Cardiac muscle cell (in vitro differentiated cells and primary cell): ENCODE results near the gene ZNHIT3. TPM values are rescaled to one million over a fixed set of nuclear protein-coding genes. Genes with fewer than 3 reads are reported as not detected.
"Not testable (repeated sequence)": the region's sequence is repeated elsewhere in the genome, so short reads cannot be mapped to it uniquely, and the experiment has no call there.

Experiments
- DNase-seq, 2 donors: peaks; one replicate each; pipeline versions ENCODE4 v3.0.0 to v3.0.0-alpha.2; 2010 to 2017; ENCODE audit warnings: low read depth in 1 of 2, low spot score in 1 of 2
- H3K27ac ChIP-seq: fragments of 200-600 bp; sonication (generic); 2 replicates; pipeline ENCODE4 v1.5.1; 2016
- H3K27me3 ChIP-seq: fragments of 200-600 bp; sonication (generic); 2 replicates; pipeline ENCODE4 v1.6.0; 2016; ENCODE audit warnings: control low read depth
- H3K36me3 ChIP-seq: fragments of 200-600 bp; sonication (generic); 2 replicates; pipeline ENCODE4 v1.5.1; 2016; ENCODE audit warnings: control low read depth
- H3K4me1 ChIP-seq: fragments of 200-600 bp; sonication (generic); 2 replicates; pipeline ENCODE4 v1.8.1; 2017; ENCODE audit warnings: low read depth, mild to moderate bottlenecking, mixed run types
- H3K4me3 ChIP-seq: fragments of 200-600 bp; sonication (generic); 2 replicates; pipeline ENCODE4 v1.5.1; 2016; ENCODE audit warnings: mild to moderate bottlenecking
- H3K9me3 ChIP-seq: fragments of 200-600 bp; sonication (generic); 2 replicates; pipeline ENCODE4 v1.5.1; 2017; ENCODE audit warnings: low read depth, mild to moderate bottlenecking, control low read depth
- polyA plus RNA-seq: library from polyadenylated mRNA; unstranded; fragments of >200 nt; fragmentation: Nextera tagmentation; extraction: Ambion mirVana; gene quantifications from 2 replicates; pipeline ENCODE4 v1.2.1, GENCODE V29; 2016
- total RNA-seq: library from RNA; depleted of rRNA; stranded (reverse); fragments of >200 nt; gene quantifications from 2 replicates; pipeline ENCODE4 v1.2.3, GENCODE V29; 2016
- TF ChIP-seq, protein P1 (sequence below): IDR thresholded peaks from 2 replicates; pipeline ENCODE4 v1.5.1; 2012; ENCODE audit warnings: low read depth, mild to moderate bottlenecking, low read length

ZNHIT3 gene
- total RNA-seq (37.4 and 38.4 TPM in 2 replicates), polyA plus RNA-seq (103 and 107 TPM in 2 replicates)

DNA sequence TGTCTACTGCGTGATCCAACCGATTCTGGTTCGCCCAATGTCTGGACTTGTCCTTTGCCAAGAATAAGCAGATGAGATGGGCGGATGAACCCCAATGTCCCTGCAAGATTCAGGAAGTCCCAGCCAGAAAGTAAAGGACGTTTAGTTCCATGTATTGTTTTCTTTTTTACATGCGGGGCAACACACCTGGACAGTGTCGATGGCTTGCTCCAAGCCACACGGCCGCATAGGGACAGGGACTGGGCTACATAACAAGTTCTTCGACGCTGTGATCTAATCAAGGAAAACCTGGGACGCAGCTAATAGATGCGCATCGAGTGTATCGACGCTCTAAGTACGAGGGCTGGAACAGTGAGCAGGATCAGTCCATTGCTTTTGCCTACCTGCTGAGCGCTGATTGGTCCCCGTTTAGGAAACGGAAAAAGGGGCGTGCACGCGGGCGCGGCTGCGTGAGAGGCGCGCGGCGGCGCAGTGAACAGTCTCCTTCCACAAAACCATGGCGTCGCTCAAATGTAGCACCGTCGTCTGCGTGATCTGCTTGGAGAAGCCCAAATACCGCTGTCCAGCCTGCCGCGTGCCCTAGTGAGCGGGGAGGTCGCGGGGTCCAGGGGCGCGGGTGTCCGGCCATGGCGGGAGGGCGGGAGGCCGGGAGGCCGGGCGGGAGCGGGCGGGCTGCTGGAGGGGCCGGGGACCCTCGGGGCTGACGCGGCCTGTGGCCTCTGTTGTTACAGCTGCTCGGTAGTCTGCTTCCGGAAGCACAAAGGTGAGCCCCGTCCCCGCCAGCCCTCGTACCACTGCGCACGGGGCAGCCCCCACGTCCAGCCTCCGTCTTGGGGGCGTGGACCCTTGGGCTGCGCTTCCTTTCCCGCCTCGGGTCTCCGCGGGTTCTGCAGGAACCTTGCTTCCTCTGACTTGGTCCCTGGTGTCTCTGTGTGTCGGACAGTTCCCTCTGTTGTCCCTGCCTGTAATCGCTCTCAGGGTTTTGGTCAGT, at the start of gene ZNHIT3:
TSS of gene ZNHIT3 (plus strand) at position 478 of the 991 bp plus-strand sequence. CDS start at position 497, 19 bp downstream.
- H3K27me3 ChIP-seq = peaks cover 10% of the 10 kb centered on the region
- DNase-seq = peak; percentile 95 to 96
- TF ChIP-seq, protein P1, sequence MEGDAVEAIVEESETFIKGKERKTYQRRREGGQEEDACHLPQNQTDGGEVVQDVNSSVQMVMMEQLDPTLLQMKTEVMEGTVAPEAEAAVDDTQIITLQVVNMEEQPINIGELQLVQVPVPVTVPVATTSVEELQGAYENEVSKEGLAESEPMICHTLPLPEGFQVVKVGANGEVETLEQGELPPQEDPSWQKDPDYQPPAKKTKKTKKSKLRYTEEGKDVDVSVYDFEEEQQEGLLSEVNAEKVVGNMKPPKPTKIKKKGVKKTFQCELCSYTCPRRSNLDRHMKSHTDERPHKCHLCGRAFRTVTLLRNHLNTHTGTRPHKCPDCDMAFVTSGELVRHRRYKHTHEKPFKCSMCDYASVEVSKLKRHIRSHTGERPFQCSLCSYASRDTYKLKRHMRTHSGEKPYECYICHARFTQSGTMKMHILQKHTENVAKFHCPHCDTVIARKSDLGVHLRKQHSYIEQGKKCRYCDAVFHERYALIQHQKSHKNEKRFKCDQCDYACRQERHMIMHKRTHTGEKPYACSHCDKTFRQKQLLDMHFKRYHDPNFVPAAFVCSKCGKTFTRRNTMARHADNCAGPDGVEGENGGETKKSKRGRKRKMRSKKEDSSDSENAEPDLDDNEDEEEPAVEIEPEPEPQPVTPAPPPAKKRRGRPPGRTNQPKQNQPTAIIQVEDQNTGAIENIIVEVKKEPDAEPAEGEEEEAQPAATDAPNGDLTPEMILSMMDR = no peak
- H3K4me1 ChIP-seq = peaks cover 5% of the 10 kb centered on the region
- H3K27ac ChIP-seq = peak within 1 kb of the TSS; percentile 82
- peak within 1 kb of the TSS; percentile 88 for H3K4me3 ChIP-seq
- no peaks in the 10 kb centered on the region for H3K9me3 ChIP-seq
- no peaks in the 10 kb centered on the region for H3K36me3 ChIP-seq

DNA sequence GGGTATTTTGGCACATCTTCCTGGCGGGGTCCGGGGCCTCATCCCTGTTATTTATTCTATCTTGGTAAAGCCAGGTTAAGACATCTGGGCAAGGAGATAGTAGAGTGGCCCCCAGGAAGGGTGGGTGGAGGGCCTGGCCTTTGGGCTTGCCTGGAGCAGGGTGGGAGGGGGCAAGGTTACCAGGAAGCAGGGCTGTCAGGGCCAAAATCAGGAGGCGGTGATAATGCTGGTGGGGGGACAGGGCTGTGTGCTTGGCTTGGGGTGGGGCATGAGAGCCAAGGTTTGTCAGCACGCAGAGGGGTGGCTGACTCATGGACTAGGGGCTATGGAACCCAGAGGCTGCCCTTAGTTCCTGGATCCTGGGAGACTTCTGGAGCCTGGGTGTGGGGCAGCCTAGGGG, 44.7 kb upstream of the ZNHIT3 start:
- not testable (repeated sequence) for H3K9me3 ChIP-seq, H3K27me3 ChIP-seq, DNase-seq, H3K36me3 ChIP-seq, H3K4me3 ChIP-seq, H3K27ac ChIP-seq, H3K4me1 ChIP-seq

GRCh38 chr17:36443777-36444176, 42.7 kb upstream of the ZNHIT3 start:
- Histone ChIP-seq H3K27me3 (no peaks in the 10 kb centered on the region), H3K4me3 (no peak overlapping the region), H3K36me3 (no peaks in the 10 kb centered on the region), H3K9me3 (no peaks in the 10 kb centered on the region), H3K27ac (no peak overlapping the region), H3K4me1 (no peaks in the 10 kb centered on the region)
- DNase-seq = no peak
- TF ChIP-seq, protein P1 = no peak

DNA sequence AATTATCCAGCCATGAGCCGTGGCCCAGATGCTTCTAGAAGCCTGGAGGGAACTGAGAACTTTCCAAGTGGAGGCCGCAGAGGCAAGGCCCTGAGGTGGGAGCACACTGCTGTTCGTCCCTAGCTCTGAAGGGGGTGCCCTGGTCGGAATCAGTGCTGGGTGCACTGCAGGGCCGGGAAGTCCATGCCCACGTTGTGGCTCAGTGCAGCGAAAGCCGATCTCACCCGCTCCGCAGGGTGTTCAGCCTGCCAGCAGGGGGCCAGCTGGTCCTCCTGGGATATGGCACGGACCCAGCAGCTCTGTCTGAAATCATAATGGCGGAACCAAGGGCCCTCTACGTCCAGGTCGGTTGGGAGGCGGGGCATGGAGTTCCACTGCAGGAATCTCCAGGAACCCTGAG, 36.5 kb upstream of the ZNHIT3 start:
- DNase-seq, H3K4me1 ChIP-seq, H3K27me3 ChIP-seq: not testable (repeated sequence)

GRCh38 chr17:36452888-36453287, 33.6 kb upstream of the ZNHIT3 start:
- DNase-seq, H3K36me3 ChIP-seq, H3K4me3 ChIP-seq, H3K27ac ChIP-seq, H3K4me1 ChIP-seq, H3K9me3 ChIP-seq, H3K27me3 ChIP-seq: not testable (repeated sequence)

More for the DNA sequence above, 36.5 kb upstream of the ZNHIT3 start:
- not testable (repeated sequence) for H3K27ac ChIP-seq, H3K9me3 ChIP-seq, H3K36me3 ChIP-seq, H3K4me3 ChIP-seq

- H3K36me3 ChIP-seq, H3K27ac ChIP-seq, H3K9me3 ChIP-seq, H3K4me3 ChIP-seq, H3K4me1 ChIP-seq, H3K27me3 ChIP-seq, DNase-seq: not testable (repeated sequence)
Observed at GRCh38 chr17:36457701-36458100, 28.8 kb upstream of the ZNHIT3 start.

DNA sequence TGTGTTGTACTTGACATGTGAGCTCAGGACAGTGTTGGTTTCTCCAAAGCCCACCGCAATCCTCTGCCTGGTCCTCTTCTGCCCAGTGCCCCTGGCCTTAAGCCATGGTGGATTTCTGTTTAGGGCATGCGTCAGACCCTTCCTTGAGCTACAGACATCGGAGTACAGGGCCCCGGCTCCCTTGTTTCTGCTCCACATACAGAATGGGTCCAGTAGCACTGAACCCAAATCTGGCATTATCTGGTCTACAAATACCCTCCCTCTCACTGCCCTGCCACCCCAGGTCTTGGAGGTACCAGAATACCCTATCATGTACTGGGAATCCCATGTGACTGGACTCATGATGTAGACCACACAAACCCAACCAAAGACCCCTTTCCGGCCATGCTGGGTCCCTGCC, 27.4 kb upstream of the ZNHIT3 start:
- no peak overlapping the region for H3K4me3 ChIP-seq
- no peak for DNase-seq

More for the DNA sequence above, 27.4 kb upstream of the ZNHIT3 start:
- Histone ChIP-seq H3K27me3 (peaks cover 10% of the 10 kb centered on the region), H3K36me3 (no peaks in the 10 kb centered on the region), H3K9me3 (no peaks in the 10 kb centered on the region), H3K27ac (no peak overlapping the region), H3K4me1 (no peaks in the 10 kb centered on the region)
- TF ChIP-seq, protein P1 = no peak
